IMR-90 (cell line): Measurements from ENCODE around the gene EIF3L. TPM values are rescaled to one million over a fixed set of nuclear protein-coding genes. Genes with fewer than 3 reads are reported as not detected.

Experiments used
- ATAC-seq: fragments of 200-7000 bp; cut with Tn5 transposase; 2 replicates; pipeline ENCODE4 v1.9.1; 2020; ENCODE audit warnings: low read depth, mild to moderate bottlenecking, moderate library complexity
- BruUV-seq: library from RNA; stranded (reverse); fragments of 400-500 nt; replicated peaks from 2 replicates; lab custom pipeline; 2021; lab: Mats Ljungman, UMichigan
- CTCF ChIA-PET: fragments of 300-600 bp; formaldehyde crosslinking; extraction: SDS; loops from one replicate; lab custom pipeline; 2021; ENCODE audit warnings: antibody characterized with exemption; lab: Yijun Ruan, JAX
- POLR2A ChIA-PET: fragments of 300-600 bp; sonication (Branson Sonifier 250); formaldehyde crosslinking; loops from one replicate; lab custom pipeline; 2022; ENCODE audit warnings: antibody characterized with exemption; ENCODE audit not compliant: unreplicated experiment; lab: Charles Lee
- DNase-seq: peaks from one replicate; pipeline ENCODE4 v3.0.0; 2013
- H2AFZ ChIP-seq: replicated peaks from 2 replicates; pipeline ENCODE3; 2013; ENCODE audit warnings: low read length, mild to moderate bottlenecking; ENCODE audit not compliant: poor library complexity
- H2AK5ac ChIP-seq: 2 replicates; pipeline ENCODE4 v1.6.1; 2013; ENCODE audit warnings: low read depth, low read length, inconsistent platforms
- H2AK9ac ChIP-seq: replicated peaks from 2 replicates; pipeline ENCODE3; 2013; ENCODE audit warnings: mild to moderate bottlenecking, low read depth, low read length, moderate library complexity; ENCODE audit not compliant: poor library complexity
- H2BK120ac ChIP-seq: 2 replicates; pipeline ENCODE4 v1.6.1; 2013; ENCODE audit warnings: low read depth, low read length, inconsistent platforms
- H2BK15ac ChIP-seq: 3 replicates; pipeline ENCODE4 v1.6.1; 2013; ENCODE audit warnings: low read depth, low read length, inconsistent platforms
- H2BK20ac ChIP-seq: 2 replicates; pipeline ENCODE4 v1.6.1; 2013; ENCODE audit warnings: low read depth, mild to moderate bottlenecking, inconsistent platforms, low read length, moderate library complexity
- H2BK5ac ChIP-seq: 2 replicates; pipeline ENCODE4 v1.6.1; 2013; ENCODE audit warnings: mild to moderate bottlenecking, low read depth, low read length, inconsistent platforms; ENCODE audit not compliant: poor library complexity, severe bottlenecking
- H3K14ac ChIP-seq: replicated peaks from 2 replicates; pipeline ENCODE4 v1.6.1; 2013; ENCODE audit warnings: low read depth, low read length, inconsistent platforms
- H3K18ac ChIP-seq: 2 replicates; pipeline ENCODE4 v1.6.1; 2013; ENCODE audit warnings: low read depth, low read length, control low read depth
- H3K23ac ChIP-seq: 2 replicates; pipeline ENCODE4 v1.6.1; 2013; ENCODE audit warnings: low read depth, low read length, inconsistent platforms
- H3K27ac ChIP-seq: 2 replicates; pipeline ENCODE4 v1.5.1; 2013; ENCODE audit warnings: mild to moderate bottlenecking, control low read depth, low read length; ENCODE audit not compliant: insufficient read depth
- H3K27me3 ChIP-seq: 2 replicates; pipeline ENCODE4 v1.6.1; 2013; ENCODE audit warnings: low read length; ENCODE audit not compliant: control insufficient read depth, insufficient read depth
- H3K36me3 ChIP-seq: 2 replicates; pipeline ENCODE4 v1.6.1; 2013; ENCODE audit warnings: low read length, mixed read lengths; ENCODE audit not compliant: control insufficient read depth, insufficient read depth
- H3K4ac ChIP-seq: 2 replicates; pipeline ENCODE4 v1.6.1; 2013; ENCODE audit warnings: low read depth, low read length, inconsistent platforms
- H3K4me1 ChIP-seq: 2 replicates; pipeline ENCODE4 v1.6.1; 2013; ENCODE audit warnings: low read length, mixed read lengths; ENCODE audit not compliant: control insufficient read depth, insufficient read depth
- H3K4me2 ChIP-seq: 2 replicates; pipeline ENCODE4 v1.6.1; 2013; ENCODE audit warnings: low read depth, mild to moderate bottlenecking, control low read depth, low read length, moderate library complexity
- H3K4me3 ChIP-seq: 2 replicates; pipeline ENCODE4 v1.5.1; 2013; ENCODE audit warnings: low read depth, mild to moderate bottlenecking, control low read depth, low read length, moderate library complexity; ENCODE audit not compliant: insufficient read depth
- H3K56ac ChIP-seq: 2 replicates; pipeline ENCODE4 v1.6.1; 2013; ENCODE audit warnings: low read length, inconsistent platforms; ENCODE audit not compliant: insufficient read depth; ENCODE audit errors: extremely low read depth
- H3K79me1 ChIP-seq, 2 experiments: 2 replicates each; pipeline ENCODE4 v1.6.1; 2013; ENCODE audit warnings: low read length in 2 of 2, inconsistent platforms in 1 of 2, low read depth in 1 of 2
- H3K9ac ChIP-seq: 2 replicates; pipeline ENCODE4 v1.6.1; 2013; ENCODE audit warnings: low read depth, low read length, control low read depth
- H3K9me1 ChIP-seq: 2 replicates; pipeline ENCODE4 v1.6.1; 2013; ENCODE audit warnings: low read length, inconsistent platforms; ENCODE audit not compliant: insufficient read depth
- H3K9me3 ChIP-seq: 2 replicates; pipeline ENCODE4 v1.6.1; 2013; ENCODE audit warnings: low read length; ENCODE audit not compliant: control insufficient read depth, insufficient read depth
- H4K20me1 ChIP-seq: 2 replicates; pipeline ENCODE4 v1.6.1; 2013; ENCODE audit warnings: low read length, inconsistent platforms; ENCODE audit not compliant: insufficient read depth
- H4K5ac ChIP-seq: 2 replicates; pipeline ENCODE4 v1.6.1; 2013; ENCODE audit warnings: mild to moderate bottlenecking, low read depth, low read length, control low read depth
- H4K8ac ChIP-seq, 2 experiments: 2 replicates each; pipeline ENCODE4 v1.6.1; 2013; ENCODE audit warnings: low read depth in 2 of 2, low read length in 2 of 2, control low read depth in 1 of 2, inconsistent platforms in 1 of 2
- H4K91ac ChIP-seq: 2 replicates; pipeline ENCODE4 v1.6.1; 2013; ENCODE audit warnings: low read depth, low read length, inconsistent platforms; ENCODE audit not compliant: insufficient read depth
- CEBPB ChIP-seq: IDR thresholded peaks from 2 replicates; pipeline ENCODE4 v1.6.1; 2012; ENCODE audit warnings: low read depth, low read length, improper control_type of control experiment
- CHD1 ChIP-seq: IDR thresholded peaks from 2 replicates; pipeline ENCODE4 v1.6.1; 2012; ENCODE audit warnings: low read depth, low read length, improper control_type of control experiment
- MAFK ChIP-seq: IDR thresholded peaks from 2 replicates; pipeline ENCODE4 v1.6.1; 2012; ENCODE audit warnings: low read depth, low read length, improper control_type of control experiment
- MAZ ChIP-seq: IDR thresholded peaks from 2 replicates; pipeline ENCODE4 v1.6.1; 2012; ENCODE audit warnings: low read depth, mild to moderate bottlenecking, low read length, improper control_type of control experiment, moderate library complexity, borderline replicate concordance
- MXI1 ChIP-seq: IDR thresholded peaks from 2 replicates; pipeline ENCODE4 v1.6.1; 2012; ENCODE audit warnings: low read depth, mild to moderate bottlenecking, low read length, moderate library complexity, borderline replicate concordance
- NFE2L2 ChIP-seq: fragments of 150-350 bp; IDR thresholded peaks from 2 replicates; pipeline ENCODE4 v1.6.1; 2016; ENCODE audit warnings: low read depth, mild to moderate bottlenecking, low read length
- RAD21 ChIP-seq: IDR thresholded peaks from 2 replicates; pipeline ENCODE4 v1.6.1; 2012; ENCODE audit warnings: low read length, improper control_type of control experiment
- RCOR1 ChIP-seq: IDR thresholded peaks from 2 replicates; pipeline ENCODE4 v1.6.1; 2012; ENCODE audit warnings: mild to moderate bottlenecking, low read length, improper control_type of control experiment; ENCODE audit not compliant: insufficient replicate concordance
- RFX5 ChIP-seq: IDR thresholded peaks from 2 replicates; pipeline ENCODE4 v1.8.0; 2012; ENCODE audit warnings: low read depth, mild to moderate bottlenecking, low read length, moderate library complexity
- SMC3 ChIP-seq: fragments of 150-350 bp; IDR thresholded peaks from 2 replicates; pipeline ENCODE4 v1.6.1; 2016; ENCODE audit warnings: low read depth, mild to moderate bottlenecking, antibody characterized with exemption, low read length, moderate library complexity
- WGBS, 2 experiments: methylation state at CpG; one replicate each; pipeline versions ENCODE4 v1.1.5 to v1.1.7; 2013; ENCODE audit warnings: missing lambda C conversion rate in 2 of 2; ENCODE audit not compliant: insufficient read length in 1 of 2; ENCODE audit errors: extremely low coverage in 2 of 2; 5-methylcytosine and 5-hydroxymethylcytosine counted together
- dilution Hi-C: fragments of 300-500 bp; cut with HindIII; formaldehyde crosslinking; loops from one replicate; pipeline ENCODE4 v1.14.3; 2018; ENCODE audit warnings: low sequenced_read_pairs; ENCODE audit not compliant: unreplicated experiment
- in situ Hi-C: fragments of 300-500 bp; cut with MboI; formaldehyde crosslinking; loops from 3 replicates; pipeline ENCODE4 v1.14.3; 2019; ENCODE audit warnings: low sequenced_read_pairs, inconsistent platforms, mixed read lengths
- intact Hi-C: fragments of 100-400 bp; cut with micrococcal nuclease; formaldehyde crosslinking; loops from 2 replicates; pipeline ENCODE4 v1.10.0; 2022
- polyA plus RNA-seq, 3 experiments: library from polyadenylated mRNA; depleted of rRNA; stranded (reverse); fragments of >200 nt; gene quantifications; 2 replicates each; pipeline ENCODE4 v1.2.3, GENCODE V29; 2012; ENCODE audit warnings: low replicate concordance in 1 of 3
- total RNA-seq: library from RNA; depleted of rRNA; stranded (reverse); fragments of >200 nt; gene quantifications from 2 replicates; pipeline ENCODE4 v1.2.3, GENCODE V29; 2012
- TF ChIP-seq, protein P1 (sequence below): fragments of 150-350 bp; IDR thresholded peaks from 2 replicates; pipeline ENCODE4 v1.6.1; 2016; ENCODE audit warnings: low read depth, mild to moderate bottlenecking, low read length, moderate library complexity, borderline replicate concordance
- TF ChIP-seq, protein P2 (sequence below): fragments of 150-350 bp; IDR thresholded peaks from 2 replicates; pipeline ENCODE4 v1.6.1; 2017; ENCODE audit warnings: mild to moderate bottlenecking, antibody characterized with exemption, low read length, low read depth

Gene EIF3L
- total and polyA plus RNA-seq, 2 of the 4 experiments (the other 2 are of a cell fraction) = 391 to 593 TPM

DNA sequence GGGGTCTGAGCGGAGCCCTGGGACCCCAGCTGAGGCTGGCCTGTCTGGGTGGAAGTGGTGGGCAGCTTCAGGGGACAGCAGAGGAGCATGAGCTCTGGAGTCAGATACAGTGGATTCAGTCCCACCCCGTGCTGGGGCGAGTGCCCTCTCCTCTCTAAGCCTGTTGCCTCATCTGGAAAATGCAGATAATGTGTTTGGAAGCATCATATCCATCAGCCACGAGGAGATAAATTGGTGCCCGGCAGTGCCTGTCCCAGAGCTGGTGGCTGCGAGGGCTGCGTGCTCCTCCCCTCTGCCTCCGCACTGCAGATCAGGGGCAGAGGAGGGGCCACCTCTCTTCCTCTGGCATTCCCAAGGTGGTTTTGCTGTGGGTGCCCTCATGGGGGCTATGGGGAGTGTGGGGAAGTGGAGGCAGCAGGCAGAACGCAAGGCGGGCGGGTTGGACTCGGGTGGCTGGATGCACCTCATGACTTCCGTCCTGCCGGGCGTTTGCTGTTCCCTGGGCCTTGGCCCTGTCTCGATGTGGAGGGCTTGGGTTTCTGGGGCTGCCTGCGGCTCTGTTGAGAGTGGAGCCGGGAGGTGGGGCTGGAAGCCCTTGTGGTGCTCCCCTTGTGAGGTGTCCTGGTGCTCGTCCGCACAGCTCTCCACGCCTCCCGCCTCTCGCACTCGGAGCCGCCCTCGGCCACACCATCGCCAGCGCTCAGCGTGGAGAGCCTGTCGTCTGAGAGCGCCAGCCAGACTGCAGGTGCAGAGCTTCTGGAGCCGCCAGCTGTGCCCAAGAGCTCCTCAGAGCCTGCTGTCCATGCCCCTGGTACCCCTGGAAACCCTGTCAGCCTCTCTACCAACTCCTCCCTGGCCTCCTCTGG lies 77.8 kb downstream of the EIF3L start (continued):
- no peak for TF ChIP-seq CHD1

DNA sequence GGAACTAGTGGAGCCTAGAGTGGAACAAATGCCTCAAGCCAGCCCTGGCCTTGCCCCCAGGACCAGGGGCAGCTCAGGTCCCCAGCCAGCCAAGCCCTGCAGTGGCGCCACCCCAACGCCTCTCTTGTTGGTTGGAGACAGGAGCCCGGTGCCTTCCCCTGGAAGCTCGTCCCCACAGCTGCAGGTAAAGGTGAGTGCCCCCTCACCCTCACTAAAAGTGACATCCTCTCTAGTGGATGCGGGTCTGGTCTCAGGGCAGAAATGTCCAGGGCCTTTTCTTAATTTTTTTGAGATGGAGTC lies 78.4 kb downstream of the EIF3L start:
- H3K4me3 ChIP-seq = no peak overlapping the region
- no peak overlapping the region for H3K9ac ChIP-seq
- 100% methylated on average over 2 of the region's 5 CpGs; no CpG with 5 or more reads in 1 of the 2 experiments for WGBS, 2 experiments
- H2BK20ac ChIP-seq = no peak overlapping the region
- H4K8ac ChIP-seq = no peak overlapping the region
- H3K4me1 ChIP-seq = peaks cover 3% of the 10 kb centered on the region; the same call in 1 of the 2 replicates
- intact Hi-C loops (no loop called here), in situ Hi-C loops (no loop called here), dilution Hi-C loops (no loop called here)
- peaks cover 61% of the 10 kb centered on the region for H3K36me3 ChIP-seq
- no peak overlapping the region for H2AK5ac ChIP-seq
- no peak overlapping the region for H3K14ac ChIP-seq
- no peak overlapping the region for H2BK15ac ChIP-seq
- ChIA-PET CTCF (no interaction called here), POLR2A (interaction anchor here (0.6 kb wide), 1 partner anchor 22 kb away, joined by 8 read pairs; no protein-coding TSS in a partner anchor)
- ATAC-seq = no peak
- no peak overlapping the region for H3K18ac ChIP-seq
- H4K91ac ChIP-seq = no peak overlapping the region
- no peak overlapping the region for H2AK9ac ChIP-seq
- no peak overlapping the region for H3K27ac ChIP-seq
- peaks cover 24% of the 10 kb centered on the region for H4K20me1 ChIP-seq
- H3K9me3 ChIP-seq = no peaks in the 10 kb centered on the region
- H3K23ac ChIP-seq = no peak overlapping the region
- DNase-seq = no peak
- no peak overlapping the region for H4K5ac ChIP-seq
- H2AFZ ChIP-seq = no peak overlapping the region
- H3K4me2 ChIP-seq = no peak overlapping the region
- BruUV-seq = no TSS peak
- H2BK5ac ChIP-seq = no peak overlapping the region
- no peaks in the 10 kb centered on the region for H3K27me3 ChIP-seq
- no peak overlapping the region for H2BK120ac ChIP-seq
- no peak overlapping the region for H3K56ac ChIP-seq
- H3K79me1 ChIP-seq = peaks cover 0 to 36% of the 10 kb centered on the region in 2 experiments; a peak in 3 of 4 replicates
- no peaks in the 10 kb centered on the region for H3K9me1 ChIP-seq
- H3K4ac ChIP-seq = no peak overlapping the region
- TF ChIP-seq RCOR1 (no peak), MAFK (no peak), RAD21 (no peak), NFE2L2 (no peak), MAZ (no peak), CEBPB (no peak), RFX5 (no peak), MXI1 (no peak), SMC3 (no peak)
- TF ChIP-seq, protein P1, sequence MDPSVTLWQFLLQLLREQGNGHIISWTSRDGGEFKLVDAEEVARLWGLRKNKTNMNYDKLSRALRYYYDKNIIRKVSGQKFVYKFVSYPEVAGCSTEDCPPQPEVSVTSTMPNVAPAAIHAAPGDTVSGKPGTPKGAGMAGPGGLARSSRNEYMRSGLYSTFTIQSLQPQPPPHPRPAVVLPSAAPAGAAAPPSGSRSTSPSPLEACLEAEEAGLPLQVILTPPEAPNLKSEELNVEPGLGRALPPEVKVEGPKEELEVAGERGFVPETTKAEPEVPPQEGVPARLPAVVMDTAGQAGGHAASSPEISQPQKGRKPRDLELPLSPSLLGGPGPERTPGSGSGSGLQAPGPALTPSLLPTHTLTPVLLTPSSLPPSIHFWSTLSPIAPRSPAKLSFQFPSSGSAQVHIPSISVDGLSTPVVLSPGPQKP = no peak
- TF ChIP-seq, protein P2, sequence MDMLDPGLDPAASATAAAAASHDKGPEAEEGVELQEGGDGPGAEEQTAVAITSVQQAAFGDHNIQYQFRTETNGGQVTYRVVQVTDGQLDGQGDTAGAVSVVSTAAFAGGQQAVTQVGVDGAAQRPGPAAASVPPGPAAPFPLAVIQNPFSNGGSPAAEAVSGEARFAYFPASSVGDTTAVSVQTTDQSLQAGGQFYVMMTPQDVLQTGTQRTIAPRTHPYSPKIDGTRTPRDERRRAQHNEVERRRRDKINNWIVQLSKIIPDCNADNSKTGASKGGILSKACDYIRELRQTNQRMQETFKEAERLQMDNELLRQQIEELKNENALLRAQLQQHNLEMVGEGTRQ = no peak
